Activated CD4-positive, alpha-beta T cell treated with anti-CD3 and anti-CD28 coated beads, Interleukin-2, amount 10 ng/mL, durations not matched to agents 24 days and 14 days (primary cell): Measurements from ENCODE around the gene SLC66A3. TPM values are rescaled to one million over a fixed set of nuclear protein-coding genes. Genes with fewer than 3 reads are reported as not detected.
A peak's percentile ranks its signal among the peaks of the same experiment; 100 is the strongest.

ENCODE experiments used
- DNase-seq: peaks from one replicate; pipeline ENCODE4 v3.0.0; 2022
- H3K27ac Mint-ChIP-seq: one replicate; pipeline ENCODE4 v1.8.0; 2022; ENCODE audit warnings: mild to moderate bottlenecking, mixed read lengths
- H3K27me3 Mint-ChIP-seq: one replicate; pipeline ENCODE4 v1.8.0; 2022; ENCODE audit warnings: mixed read lengths
- H3K36me3 Mint-ChIP-seq: one replicate; pipeline ENCODE4 v1.8.0; 2022; ENCODE audit warnings: low read depth, mild to moderate bottlenecking, mixed read lengths
- H3K4me1 Mint-ChIP-seq: one replicate; pipeline ENCODE4 v1.8.0; 2021; ENCODE audit warnings: mixed read lengths
- H3K4me3 Mint-ChIP-seq: one replicate; pipeline ENCODE4 v1.8.0; 2022; ENCODE audit warnings: mild to moderate bottlenecking, moderate library complexity, mixed read lengths
- H3K9me3 Mint-ChIP-seq: one replicate; pipeline ENCODE4 v1.8.0; 2021; ENCODE audit warnings: mixed read lengths
- intact Hi-C: fragments of 100-400 bp; cut with micrococcal nuclease; formaldehyde crosslinking; loops from one replicate; pipeline ENCODE4 v1.15.1; 2023
- total RNA-seq: library from RNA; stranded (reverse); gene quantifications from 2 replicates; pipeline ENCODE4 v1.2.3, GENCODE V29; 2022

Gene SLC66A3
- total RNA-seq, 1 donor from 2014 or later: 10.4 TPM

DNA sequence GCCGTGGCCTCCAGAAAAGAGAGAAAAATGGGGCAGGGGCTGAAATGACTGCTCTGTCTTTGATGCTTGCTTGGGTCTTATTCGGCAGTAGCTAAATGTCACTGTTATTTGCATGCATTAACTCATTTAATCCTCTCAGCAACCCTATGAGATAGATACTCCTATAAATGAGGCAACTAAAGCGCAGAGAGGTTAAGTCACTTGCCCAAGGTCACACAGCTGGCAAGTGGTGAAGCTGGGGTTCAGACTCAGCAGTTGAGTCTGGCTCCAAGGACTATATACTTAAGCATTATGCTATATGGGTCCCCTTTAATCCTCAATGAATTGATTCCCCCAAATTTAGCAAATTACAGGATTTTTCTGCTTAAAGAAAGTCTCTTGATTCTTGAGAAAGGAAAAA is 9.2 kb upstream of the SLC66A3 start:
- no peaks in the 10 kb centered on the region for H3K9me3 Mint-ChIP-seq
- H3K36me3 Mint-ChIP-seq: no peaks in the 10 kb centered on the region
- H3K27ac Mint-ChIP-seq: no peak overlapping the region
- H3K4me1 Mint-ChIP-seq: no peaks in the 10 kb centered on the region
- H3K4me3 Mint-ChIP-seq: no peak overlapping the region
- peaks cover 8% of the 10 kb centered on the region for H3K27me3 Mint-ChIP-seq
- intact Hi-C loops: no loop called here
- no peak for DNase-seq

DNA sequence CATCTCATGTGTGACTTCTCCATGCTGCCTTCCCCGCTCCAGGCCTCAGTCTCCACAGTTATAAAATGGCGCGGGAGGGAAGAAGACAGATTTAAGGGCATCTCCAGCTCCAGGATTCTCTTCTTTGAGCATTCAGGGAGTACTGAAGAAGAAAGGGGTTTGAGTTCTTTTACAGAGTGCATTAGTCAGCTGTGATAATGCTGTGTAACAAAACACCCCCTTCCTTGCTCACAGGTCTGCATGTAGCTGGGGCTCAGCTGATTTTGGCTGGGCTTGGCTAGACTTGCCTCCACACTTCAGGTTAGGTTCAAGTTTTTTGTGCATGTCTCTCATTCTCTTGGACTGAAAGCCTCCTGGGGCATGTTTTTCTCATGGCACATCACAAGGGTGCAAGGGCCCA is 8.0 kb upstream of the SLC66A3 start:
- H3K27ac Mint-ChIP-seq: no peak overlapping the region
- H3K4me3 Mint-ChIP-seq: no peak overlapping the region
- H3K9me3 Mint-ChIP-seq: no peaks in the 10 kb centered on the region
- no peaks in the 10 kb centered on the region for H3K4me1 Mint-ChIP-seq
- intact Hi-C loops: no loop called here
- DNase-seq: no peak
- peaks cover 12% of the 10 kb centered on the region for H3K27me3 Mint-ChIP-seq
- H3K36me3 Mint-ChIP-seq: no peaks in the 10 kb centered on the region

DNA sequence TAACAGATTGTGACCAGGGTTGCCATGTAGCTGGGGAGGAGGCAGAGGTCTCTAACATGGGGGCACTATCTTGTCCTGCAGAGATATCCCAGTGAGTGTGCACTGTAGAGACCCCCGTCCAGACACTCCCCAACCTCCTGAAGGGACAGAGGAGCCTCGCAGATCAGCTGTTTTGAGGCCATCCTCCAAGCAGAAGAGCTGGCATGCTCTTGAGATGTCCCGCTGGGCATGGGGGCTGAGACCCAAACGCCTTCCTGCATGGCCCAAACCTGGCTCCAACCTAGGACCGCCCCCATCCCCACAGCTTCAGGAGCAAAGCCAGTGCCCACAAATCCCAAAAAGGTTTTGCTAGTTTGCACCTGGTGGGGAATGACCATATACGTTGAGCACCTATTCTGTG is 2.7 kb upstream of the SLC66A3 start:
- no peak overlapping the region for H3K4me3 Mint-ChIP-seq
- no peaks in the 10 kb centered on the region for H3K36me3 Mint-ChIP-seq
- H3K27ac Mint-ChIP-seq: no peak overlapping the region
- peaks cover 8% of the 10 kb centered on the region for H3K4me1 Mint-ChIP-seq
- intact Hi-C loops: no loop called here
- peaks cover 8% of the 10 kb centered on the region for H3K27me3 Mint-ChIP-seq
- H3K9me3 Mint-ChIP-seq: no peaks in the 10 kb centered on the region
- no peak for DNase-seq

DNA sequence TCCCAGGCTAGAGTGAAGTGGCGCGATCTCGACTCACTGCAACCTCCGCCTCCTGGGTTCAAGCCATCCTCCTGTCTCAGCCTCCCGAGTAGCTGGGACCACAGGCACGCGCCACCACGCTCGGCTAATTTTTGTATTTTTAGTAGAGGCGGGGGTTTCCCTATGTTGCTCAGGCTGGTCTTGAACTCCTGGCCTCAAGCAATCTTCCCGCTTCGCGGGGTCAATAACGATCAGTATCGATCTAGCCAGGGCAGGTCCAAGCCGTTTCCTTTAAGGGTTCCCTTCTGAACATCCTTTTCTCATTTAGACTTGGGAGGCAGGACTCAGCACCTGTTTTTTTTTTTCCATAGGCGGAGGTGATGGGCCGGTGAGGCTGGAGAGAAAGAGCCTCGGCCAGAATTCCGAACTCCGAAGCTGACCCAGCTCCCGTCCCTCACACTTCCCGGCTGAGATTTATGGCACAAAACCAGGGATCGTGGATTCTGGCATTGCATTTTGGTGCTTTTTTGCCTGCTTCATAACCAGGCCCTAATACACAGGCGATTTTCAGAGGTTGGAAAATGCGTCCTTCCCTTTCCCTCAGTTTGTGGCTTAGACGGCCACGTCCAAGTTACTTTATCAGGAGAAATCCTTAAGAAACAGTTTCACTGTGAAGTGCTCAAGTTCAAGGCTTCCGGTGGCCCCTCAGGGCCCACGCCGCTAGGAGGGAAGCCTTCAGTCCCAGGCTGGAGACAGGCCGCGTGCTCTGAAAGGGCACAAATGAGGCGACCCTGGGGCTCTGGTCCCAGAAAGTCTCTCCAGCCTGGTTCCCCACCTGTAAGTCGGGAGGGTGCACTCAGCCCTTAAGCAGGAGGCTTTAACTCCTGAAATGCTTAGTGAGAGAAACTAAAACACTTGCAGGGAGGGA is 998 bp upstream of the SLC66A3 start:
- peaks cover 8% of the 10 kb centered on the region for H3K27me3 Mint-ChIP-seq
- H3K36me3 Mint-ChIP-seq: no peaks in the 10 kb centered on the region
- peak overlapping the region; percentile 88 for H3K27ac Mint-ChIP-seq
- H3K4me1 Mint-ChIP-seq: peaks cover 8% of the 10 kb centered on the region
- DNase-seq: no peak
- no peaks in the 10 kb centered on the region for H3K9me3 Mint-ChIP-seq
- intact Hi-C loops: no loop called here
- H3K4me3 Mint-ChIP-seq: peak overlapping the region; percentile 86

DNA sequence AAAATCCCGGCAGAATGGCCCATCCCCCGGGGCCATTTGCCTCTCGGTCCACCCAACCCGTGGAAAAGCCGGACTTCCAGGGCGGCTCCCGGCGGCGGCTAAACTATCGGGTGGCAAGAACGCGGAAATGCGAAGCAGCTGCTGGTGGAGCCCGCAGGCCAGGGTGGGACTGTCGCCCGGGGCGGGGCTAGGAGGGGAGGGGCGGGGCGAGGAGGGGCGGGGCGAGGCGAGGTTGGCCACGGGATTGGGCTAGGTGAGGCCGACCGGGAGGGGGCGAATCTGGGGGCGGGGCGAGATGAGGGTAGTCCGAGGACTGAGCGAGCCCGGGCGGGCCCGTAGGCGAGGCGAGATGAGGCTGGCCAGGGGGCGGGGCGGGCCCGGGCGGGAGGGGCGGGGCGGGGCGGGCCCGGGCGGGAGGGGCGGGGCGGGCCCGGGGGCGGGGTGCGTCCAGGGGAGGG is 315 bp upstream of the SLC66A3 start:
- no peaks in the 10 kb centered on the region for H3K36me3 Mint-ChIP-seq
- H3K9me3 Mint-ChIP-seq: no peaks in the 10 kb centered on the region
- DNase-seq: peak; percentile 98
- H3K27ac Mint-ChIP-seq: peak overlapping the region; percentile 88
- H3K4me1 Mint-ChIP-seq: peaks cover 8% of the 10 kb centered on the region
- intact Hi-C loops: loop anchor here (1.0 kb wide), 4 partner anchors 23 to 429 kb away; partner anchors contain the start of genes E2F6 and ROCK2
- peak overlapping the region; percentile 86 for H3K4me3 Mint-ChIP-seq
- H3K27me3 Mint-ChIP-seq: peaks cover 8% of the 10 kb centered on the region

DNA sequence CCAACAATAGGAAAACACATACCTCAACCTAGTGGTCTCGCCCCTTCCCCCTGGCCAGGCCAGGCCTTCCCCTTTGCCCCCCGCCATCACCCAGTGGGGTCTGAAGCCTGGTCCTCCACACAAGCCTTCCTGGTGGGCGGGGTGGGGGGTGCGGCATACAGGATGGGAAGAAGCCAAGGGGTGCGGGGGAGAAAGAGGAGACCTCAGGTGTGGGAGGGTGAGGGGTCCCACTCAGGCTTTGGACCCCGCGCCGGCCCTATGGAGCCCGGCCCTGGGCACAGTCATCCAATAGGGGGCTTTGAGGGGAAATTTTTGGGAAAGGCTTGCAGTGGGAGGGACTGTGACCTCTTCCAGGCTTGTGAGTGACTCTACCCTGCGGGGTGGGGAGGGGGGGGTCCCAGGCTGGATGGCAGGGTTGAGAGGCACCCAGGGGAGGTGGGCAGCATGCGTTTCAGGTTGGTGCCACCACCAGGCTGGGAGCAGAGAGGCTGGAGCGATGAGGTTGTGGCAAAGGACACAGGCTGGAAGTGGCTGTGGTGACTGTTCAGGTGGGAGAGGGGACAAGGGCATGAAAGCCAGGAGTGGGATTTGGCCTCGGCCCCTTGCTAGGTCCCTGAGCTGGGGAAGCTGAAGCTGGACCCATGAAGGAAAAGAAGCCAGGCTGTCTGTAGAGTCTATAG is 1.3 kb downstream of the SLC66A3 start:
- Mint-ChIP-seq H3K9me3 (no peaks in the 10 kb centered on the region), H3K27me3 (peaks cover 6% of the 10 kb centered on the region), H3K36me3 (no peaks in the 10 kb centered on the region), H3K4me3 (peak overlapping the region; percentile 86), H3K27ac (no peak overlapping the region), H3K4me1 (peaks cover 14% of the 10 kb centered on the region)
- intact Hi-C loops: no loop called here
- DNase-seq: no peak

DNA sequence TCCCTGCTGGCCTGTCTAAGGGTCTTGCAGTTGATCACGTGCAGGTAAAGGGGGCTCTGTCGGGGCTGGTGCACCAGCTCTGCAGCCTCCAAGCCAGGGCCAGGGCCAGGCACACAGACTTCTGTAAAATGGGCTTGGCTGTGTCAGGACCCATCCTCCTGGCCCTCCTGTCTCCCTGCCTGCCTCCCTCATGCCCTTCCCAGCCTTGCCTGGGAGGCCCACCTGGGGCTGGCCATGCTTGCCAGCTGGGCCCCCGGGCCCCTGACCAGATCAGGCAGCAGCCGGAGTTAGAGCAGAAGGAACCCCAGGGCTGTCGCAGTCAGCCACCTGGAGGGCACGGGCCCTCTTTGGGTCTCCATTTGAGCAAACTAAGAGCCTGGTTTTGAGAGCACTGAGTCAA is 2.0 kb downstream of the SLC66A3 start:
- H3K27me3 Mint-ChIP-seq: peaks cover 2% of the 10 kb centered on the region
- intact Hi-C loops: no loop called here
- H3K4me3 Mint-ChIP-seq: no peak overlapping the region

DNA sequence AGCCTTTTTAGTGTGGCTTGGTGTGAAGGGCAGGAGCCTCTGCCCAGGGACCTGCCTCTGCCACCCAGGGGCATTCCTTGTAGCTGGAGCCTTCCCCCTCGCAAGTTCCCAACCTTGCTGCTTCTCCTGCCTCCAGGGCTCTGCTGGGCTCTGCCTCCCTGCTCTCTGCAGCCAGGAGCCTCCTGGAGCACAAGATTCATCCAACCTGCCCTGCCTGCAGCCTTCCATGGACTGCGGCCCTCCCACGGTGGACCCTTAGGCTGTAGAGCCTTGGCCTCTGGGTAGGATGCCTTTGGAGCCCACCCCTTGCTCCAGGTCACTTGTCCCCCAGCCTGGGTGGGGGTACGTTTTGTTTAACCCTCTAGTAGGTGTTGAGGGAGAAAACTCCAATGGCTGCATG is 2.5 kb downstream of the SLC66A3 start:
- DNase-seq: no peak
- no peak overlapping the region for H3K4me3 Mint-ChIP-seq
- H3K27me3 Mint-ChIP-seq: peaks cover 1% of the 10 kb centered on the region
- H3K9me3 Mint-ChIP-seq: no peaks in the 10 kb centered on the region
- no peak overlapping the region for H3K27ac Mint-ChIP-seq
- intact Hi-C loops: no loop called here
- peaks cover 14% of the 10 kb centered on the region for H3K4me1 Mint-ChIP-seq
- no peaks in the 10 kb centered on the region for H3K36me3 Mint-ChIP-seq

More for the DNA sequence above, 2.0 kb downstream of the SLC66A3 start:
- Mint-ChIP-seq H3K27ac (no peak overlapping the region), H3K9me3 (no peaks in the 10 kb centered on the region), H3K36me3 (no peaks in the 10 kb centered on the region), H3K4me1 (peaks cover 14% of the 10 kb centered on the region)
- DNase-seq: no peak

DNA sequence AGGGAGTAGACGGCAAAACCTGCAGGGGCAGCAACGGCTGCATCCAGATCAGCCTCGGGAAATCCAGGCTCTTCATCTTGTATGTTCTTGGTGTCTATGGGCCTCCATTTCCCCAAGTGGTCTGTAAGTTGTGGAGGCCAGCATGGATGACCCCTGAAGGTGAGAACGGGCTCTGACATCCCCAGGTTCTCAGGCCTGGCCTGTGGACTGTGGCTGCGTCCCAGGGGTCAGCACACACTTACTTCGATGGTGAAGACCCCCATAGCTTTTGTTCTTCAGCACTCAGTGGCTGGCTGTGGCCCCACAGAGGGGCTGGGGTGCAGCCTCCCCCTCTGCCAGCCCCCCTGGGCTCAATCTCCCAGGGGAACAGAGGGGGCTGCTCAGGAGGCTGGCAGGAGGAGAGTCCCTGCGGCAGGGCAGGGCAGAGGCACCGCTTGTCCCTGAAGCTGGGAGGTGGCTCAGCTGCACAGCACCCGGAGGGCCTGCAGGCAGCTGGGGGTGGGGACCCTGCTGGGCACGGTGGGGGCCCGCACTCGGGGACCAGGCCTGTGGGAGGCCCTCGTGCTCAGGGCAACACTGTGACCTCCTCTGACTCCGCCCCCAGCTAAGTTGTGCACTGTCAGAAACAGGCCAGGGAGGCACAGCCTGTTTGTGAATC is 3.8 kb downstream of the SLC66A3 start:
- intact Hi-C loops: no loop called here
- peaks cover 3% of the 10 kb centered on the region for H3K36me3 Mint-ChIP-seq

DNA sequence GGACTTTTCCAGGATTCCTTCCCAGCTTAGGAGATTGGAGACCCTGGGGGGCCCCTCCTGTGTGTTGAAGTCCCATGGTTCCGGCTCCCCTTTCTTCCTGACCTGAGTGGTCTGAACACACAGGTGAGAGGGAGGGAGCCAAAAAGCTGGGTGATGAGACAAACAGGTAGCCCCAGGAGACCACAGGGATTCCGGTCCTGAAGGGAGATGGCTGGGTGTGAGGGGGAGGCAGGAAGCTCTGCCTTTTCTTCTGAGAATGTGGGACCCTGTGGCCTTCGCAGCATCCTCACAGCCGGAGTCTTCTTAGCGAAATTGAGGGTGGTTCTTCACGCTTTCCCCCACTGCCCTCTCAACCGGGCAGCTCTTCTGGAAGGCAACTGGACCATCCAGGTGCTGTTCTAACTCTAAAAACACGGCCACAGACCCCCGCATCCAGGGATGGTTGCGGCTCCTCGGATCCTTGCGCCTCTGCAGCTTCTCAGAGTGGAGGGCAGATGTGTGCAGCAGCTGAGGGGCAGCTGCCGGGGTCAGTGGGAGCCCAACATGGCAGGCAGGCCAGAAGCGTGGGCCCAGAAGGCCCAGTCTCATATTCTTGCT is 4.4 kb downstream of the SLC66A3 start:
- Mint-ChIP-seq H3K4me3 (no peak overlapping the region), H3K9me3 (no peaks in the 10 kb centered on the region), H3K27ac (no peak overlapping the region), H3K4me1 (peaks cover 12% of the 10 kb centered on the region), H3K36me3 (peaks cover 3% of the 10 kb centered on the region), H3K27me3 (no peaks in the 10 kb centered on the region)
- DNase-seq: no peak
- intact Hi-C loops: no loop called here

More for the DNA sequence above, 3.8 kb downstream of the SLC66A3 start:
- H3K4me1 Mint-ChIP-seq: peaks cover 15% of the 10 kb centered on the region
- no peak for DNase-seq
- no peaks in the 10 kb centered on the region for H3K9me3 Mint-ChIP-seq
- H3K27me3 Mint-ChIP-seq: no peaks in the 10 kb centered on the region
- H3K27ac Mint-ChIP-seq: no peak overlapping the region
- no peak overlapping the region for H3K4me3 Mint-ChIP-seq

DNA sequence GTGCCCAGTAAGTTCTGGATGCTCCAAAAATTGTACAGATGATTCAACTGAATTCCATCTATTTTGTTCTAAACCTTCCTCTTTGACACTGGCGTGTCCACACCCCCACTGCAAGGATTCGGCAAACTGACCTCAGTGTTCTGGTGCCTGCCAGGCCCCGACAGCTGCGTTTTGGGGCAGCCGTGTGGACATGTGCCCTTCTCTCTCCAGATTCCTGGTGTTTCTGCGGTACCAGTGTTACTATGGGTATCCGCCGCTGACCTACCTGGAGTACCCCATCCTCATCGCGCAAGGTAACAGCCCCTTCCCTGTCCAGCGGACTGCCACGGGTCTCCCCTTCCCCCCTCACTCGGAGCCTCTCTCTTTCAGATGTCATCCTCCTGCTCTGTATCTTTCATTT is 5.0 kb downstream of the SLC66A3 start:
- H3K27ac Mint-ChIP-seq: peak overlapping the region; percentile 85
- intact Hi-C loops: no loop called here
- no peaks in the 10 kb centered on the region for H3K27me3 Mint-ChIP-seq

DNA sequence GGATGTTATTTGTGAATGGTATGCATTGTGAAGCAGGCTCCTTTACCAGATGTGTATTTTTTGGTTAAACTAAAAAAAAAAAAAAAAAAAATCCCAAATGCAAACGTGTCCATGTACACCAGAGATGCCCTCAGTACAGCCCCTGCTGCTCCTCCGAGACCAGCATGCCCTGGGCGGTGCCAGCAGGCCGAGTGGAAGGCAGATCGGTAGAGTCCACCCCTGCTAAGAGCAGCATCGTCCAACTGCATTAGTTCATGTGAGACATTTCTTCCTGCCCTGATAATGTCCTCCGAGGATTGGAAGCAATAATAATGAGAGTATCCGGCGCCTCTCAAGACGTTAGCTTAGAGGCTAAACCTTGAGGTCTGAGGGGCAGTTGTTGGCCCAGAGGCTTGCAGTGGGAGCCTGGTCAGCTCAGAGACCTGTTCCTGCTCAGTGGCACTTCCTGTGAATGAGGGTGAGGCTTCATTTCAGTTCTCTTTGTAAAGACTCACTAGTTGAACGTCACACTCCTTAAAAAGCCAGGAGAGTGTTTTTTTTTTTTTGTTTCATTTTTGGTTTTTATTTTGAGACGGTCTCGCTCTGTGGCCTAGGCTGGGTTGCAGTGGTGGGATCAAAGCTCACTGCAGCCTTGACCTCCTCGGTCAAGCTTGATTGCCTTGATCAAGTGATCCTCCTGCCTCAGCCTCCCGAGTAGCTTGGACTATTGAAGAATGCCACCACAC is 5.6 kb downstream of the SLC66A3 start:
- Mint-ChIP-seq H3K4me3 (peak overlapping the region; percentile 17), H3K36me3 (peaks cover 3% of the 10 kb centered on the region), H3K27me3 (no peaks in the 10 kb centered on the region), H3K9me3 (no peaks in the 10 kb centered on the region), H3K4me1 (peaks cover 10% of the 10 kb centered on the region), H3K27ac (peak overlapping the region; percentile 85)
- DNase-seq: peak; percentile 74
- intact Hi-C loops: no loop called here

More for the DNA sequence above, 5.0 kb downstream of the SLC66A3 start:
- DNase-seq: no peak
- no peak overlapping the region for H3K4me3 Mint-ChIP-seq
- peaks cover 3% of the 10 kb centered on the region for H3K36me3 Mint-ChIP-seq
- H3K4me1 Mint-ChIP-seq: peaks cover 11% of the 10 kb centered on the region
- H3K9me3 Mint-ChIP-seq: no peaks in the 10 kb centered on the region

DNA sequence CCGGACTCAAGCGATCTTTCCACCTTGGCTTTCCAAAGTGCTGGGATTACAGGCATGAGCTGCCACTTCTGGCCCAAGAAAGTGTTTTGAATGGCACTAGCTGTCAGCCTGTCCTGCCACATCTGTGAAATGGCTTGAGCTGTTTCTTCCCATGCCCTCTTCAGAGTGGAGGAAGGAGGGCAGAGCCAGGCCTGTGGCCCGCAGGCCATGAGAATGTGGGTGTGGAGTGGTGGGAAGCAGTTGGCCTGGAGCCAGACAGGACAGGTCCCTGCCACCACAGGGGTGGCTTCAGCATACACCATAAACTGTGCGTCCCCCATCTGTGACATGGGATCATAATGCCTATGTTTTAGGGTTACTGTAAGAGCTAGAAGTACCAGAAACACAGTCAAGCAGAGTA is 6.5 kb downstream of the SLC66A3 start:
- no peak overlapping the region for H3K27ac Mint-ChIP-seq
- H3K36me3 Mint-ChIP-seq: peaks cover 3% of the 10 kb centered on the region
- DNase-seq: no peak
- intact Hi-C loops: no loop called here
- H3K4me3 Mint-ChIP-seq: no peak overlapping the region
- no peaks in the 10 kb centered on the region for H3K9me3 Mint-ChIP-seq
- H3K4me1 Mint-ChIP-seq: peaks cover 7% of the 10 kb centered on the region
- no peaks in the 10 kb centered on the region for H3K27me3 Mint-ChIP-seq
